CD4-positive, alpha-beta T cell treated with Interleukin-17A for 1 hour (primary cell): ENCODE measurements around the gene KLK10.
A peak's percentile ranks its signal among the peaks of the same experiment; 100 is the strongest.

Experiments used
- DNase-seq: peaks from one replicate; pipeline ENCODE4 v3.0.0-alpha.2; 2020

The KLK10 gene

DNA sequence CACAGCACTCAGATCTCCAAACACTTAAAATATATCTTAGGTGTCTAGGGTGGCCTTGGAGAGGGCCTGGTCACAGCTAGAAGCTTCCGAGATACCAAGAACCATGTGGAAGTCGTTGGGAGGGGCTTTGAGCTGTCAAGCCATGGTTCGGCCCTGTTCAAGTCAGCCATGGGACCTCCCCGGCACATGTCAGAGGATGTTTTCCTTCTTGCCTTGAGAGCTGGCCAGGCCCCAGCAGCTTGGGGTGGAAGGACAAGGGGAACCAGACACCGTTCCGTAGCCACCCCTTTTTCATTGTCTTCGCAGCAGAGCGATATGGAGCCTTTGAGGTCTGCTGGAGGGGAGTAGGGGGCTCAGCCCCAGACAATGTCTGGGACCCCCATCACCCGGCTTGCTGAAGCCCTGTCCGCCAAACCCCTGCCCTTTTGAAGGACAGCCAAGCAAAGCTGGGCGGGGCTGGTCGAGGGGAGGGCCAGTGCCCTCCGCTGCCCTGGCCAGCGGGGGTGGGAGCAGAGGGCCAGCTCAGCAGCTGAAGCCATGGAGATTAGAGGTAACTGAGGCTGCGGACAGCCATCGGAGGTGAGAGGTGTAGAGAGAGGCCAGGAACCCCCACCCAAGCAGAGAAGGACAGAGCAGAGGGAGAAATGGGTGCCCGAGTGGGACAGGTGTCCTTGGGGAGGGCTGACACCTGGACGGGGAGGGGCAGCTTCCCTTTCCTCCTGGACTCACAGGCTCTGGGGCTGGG lies 6.5 kb upstream of the KLK10 start:
- DNase-seq, result no peak

DNA sequence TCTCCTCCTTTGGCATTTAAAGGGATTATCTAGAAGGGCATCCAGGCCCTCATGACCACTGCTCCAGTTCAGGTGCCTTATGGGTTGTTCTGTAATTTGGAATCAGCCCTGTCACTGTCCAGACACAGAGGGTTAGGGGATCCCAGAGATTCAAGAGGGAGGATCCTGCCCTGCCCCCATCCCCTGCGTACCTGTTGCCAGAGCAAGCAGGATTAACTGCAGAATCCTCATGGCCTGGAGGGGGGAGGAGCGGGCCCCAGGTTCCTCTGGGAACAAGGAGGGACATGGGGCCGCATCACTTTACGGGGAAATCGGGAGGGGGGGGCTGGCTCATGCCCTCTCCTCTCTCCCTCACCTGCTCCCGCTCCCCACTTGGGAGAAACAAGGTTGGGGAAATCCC lies 5.9 kb upstream of the KLK10 start:
- DNase-seq, result no peak

GRCh38 chr19:51024924-51025323 lies 5.4 kb upstream of the KLK10 start:
- no peak for DNase-seq

GRCh38 chr19:51023946-51024345 lies 4.4 kb upstream of the KLK10 start:
- DNase-seq, result no peak

GRCh38 chr19:51022526-51022925 lies 3.0 kb upstream of the KLK10 start:
- DNase-seq, result no peak

- DNase-seq, result peak; percentile 31
These were observed 1.6 kb upstream of the KLK10 start for GRCh38 chr19:51020988-51021651.

GRCh38 chr19:51018745-51019543 lies 565 bp downstream of the KLK10 start:
- no peak for DNase-seq

DNA sequence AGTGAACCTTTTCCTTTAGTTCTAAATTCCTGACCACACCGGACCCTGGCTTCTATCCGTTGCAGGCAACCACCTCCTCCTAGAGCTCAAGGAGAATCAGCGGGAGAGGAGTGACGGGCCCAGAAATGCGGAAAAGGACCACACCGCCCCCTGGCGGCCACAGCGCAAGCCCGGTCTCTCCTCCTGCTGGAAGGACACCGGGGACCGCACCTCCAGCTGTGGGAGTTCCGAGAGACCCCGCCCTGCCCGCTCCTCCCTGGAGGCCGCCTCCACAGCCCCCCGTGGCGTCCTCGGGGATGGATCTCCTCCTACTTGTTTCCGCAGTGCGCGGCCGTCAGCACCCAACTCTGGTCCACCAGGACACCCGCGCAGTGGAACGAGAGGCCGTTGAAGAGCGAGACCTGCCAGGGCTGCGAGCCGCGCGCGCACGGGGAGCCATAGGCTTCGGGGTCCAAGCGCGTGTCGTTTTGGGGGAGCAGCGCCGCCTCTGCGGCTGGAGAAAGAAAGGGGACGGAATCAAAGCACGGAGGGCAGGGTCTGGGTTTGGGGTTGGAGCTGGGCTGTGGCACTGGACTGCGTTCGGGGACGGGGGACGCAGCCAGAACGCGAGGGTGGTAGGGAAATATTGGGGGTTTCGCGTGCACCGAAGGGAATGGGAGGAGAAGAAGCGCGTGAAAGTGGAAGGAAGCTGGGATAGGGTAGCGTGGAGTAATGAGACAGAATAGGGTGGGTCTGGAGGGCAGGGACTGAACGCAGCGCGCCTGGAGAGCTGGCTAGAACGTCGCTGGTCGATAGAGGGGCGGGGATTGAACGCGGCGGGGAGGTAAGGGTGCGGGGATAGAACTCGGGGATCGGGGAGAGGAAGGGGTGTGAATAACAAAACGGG lies 2.5 kb downstream of the KLK10 start:
- DNase-seq, result peak; percentile 44

DNA sequence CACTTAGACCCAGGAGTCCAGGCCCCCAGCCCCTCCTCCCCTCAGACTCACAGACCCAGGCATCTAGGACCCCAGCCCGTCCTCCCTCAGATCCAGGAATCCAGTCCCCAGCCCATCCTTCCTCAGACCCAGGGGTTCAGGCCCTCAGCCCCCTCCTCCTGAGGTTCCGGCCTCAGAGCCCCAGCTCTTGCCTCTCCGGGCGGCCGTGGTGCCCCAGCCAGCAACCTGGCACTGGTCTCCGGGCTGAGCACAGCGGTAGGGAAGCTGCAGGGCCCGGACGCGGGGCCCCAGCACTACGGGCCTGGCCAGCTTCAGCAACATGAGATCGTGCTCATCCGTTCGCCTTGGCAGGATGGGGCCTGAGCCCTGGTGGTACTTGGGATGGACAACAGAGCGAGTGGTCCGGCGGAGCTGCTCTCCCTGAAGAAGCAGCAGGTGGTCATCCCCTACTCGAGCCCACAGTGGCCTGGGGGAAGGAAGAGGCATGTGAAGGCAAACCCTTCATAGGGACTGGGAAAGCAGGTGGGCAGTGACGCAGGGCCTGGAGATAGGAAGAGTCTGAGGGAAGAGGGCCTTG lies 3.7 kb downstream of the KLK10 start:
- no peak for DNase-seq

DNA sequence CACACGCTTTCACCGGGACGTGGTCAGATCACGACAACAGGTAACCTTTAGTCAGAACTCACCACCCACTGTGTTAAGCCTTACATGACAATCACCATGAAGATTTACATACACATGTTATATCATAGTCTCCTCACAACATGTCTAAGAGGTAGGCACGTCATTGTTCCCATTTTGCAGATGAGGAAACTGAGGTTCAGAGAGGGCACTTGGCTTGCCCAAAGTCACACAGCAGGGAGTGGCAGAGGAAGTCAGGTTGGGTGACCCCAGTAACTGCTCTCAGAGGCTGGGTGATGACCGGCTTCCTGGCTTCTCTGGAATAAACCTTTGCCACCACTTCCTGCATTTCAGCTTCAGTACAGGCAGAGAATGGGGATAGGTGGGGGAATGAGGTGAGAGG lies 5.3 kb downstream of the KLK10 start:
- DNase-seq, result no peak

DNA sequence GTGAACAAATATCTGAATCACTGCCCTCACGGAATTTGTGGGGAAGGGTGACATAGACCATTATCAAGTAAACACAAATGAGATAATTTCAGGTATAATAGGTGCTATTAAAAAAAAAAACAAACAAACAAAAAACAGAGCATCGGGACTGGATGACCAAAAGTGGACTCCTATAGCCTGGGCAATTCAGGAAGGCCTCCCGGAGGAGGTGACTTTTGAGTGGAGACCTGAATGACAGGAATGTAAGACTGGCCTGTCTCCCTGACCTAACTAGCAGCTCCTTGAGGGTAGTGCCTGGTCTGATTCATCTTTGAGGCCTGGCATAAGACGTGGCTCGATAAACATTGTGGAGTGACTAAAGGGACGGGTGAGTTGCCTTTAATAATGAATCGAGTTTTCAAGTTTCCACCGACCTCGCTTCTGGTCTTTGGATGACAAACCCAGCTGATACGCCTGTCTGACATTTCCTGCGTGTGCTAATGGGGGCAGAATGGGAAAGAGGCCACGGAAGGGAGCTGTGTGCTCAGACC lies 6.8 kb downstream of the KLK10 start:
- DNase-seq, result no peak

GRCh38 chr19:51010066-51010795 lies 9.3 kb downstream of the KLK10 start:
- no peak for DNase-seq

- DNase-seq, result no peak
These were observed 10.2 kb downstream of the KLK10 start for GRCh38 chr19:51009061-51009891.

- DNase-seq, result no peak
These were observed 12.0 kb downstream of the KLK10 start for GRCh38 chr19:51007488-51007887.

- no peak for DNase-seq
These were observed 13.1 kb downstream of the KLK10 start for GRCh38 chr19:51006406-51006805.

GRCh38 chr19:51005248-51005647 lies 14.3 kb downstream of the KLK10 start:
- no peak for DNase-seq

DNA sequence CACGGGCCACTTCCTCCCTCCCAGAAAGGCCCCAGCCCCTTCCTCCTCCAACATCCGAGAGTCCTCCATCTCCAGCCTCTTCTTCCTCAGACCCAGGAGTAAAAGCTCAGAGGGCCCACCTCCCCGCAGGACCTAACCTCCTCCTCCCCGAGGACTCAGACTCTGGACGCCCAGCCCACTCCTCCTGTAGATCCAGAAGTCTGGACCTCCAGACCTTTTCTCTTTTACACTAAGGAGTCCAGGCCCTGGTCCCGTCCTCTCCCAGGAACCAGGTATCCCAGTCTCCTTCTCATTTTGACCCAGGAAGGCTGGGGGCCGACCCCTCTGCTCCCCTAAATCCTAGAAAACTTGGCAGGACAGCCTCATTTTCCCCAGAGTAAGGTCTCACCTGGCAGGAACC lies 16.2 kb downstream of the KLK10 start:
- DNase-seq, result no peak

GRCh38 chr19:51002542-51003311 lies 16.8 kb downstream of the KLK10 start:
- DNase-seq, result no peak

DNA sequence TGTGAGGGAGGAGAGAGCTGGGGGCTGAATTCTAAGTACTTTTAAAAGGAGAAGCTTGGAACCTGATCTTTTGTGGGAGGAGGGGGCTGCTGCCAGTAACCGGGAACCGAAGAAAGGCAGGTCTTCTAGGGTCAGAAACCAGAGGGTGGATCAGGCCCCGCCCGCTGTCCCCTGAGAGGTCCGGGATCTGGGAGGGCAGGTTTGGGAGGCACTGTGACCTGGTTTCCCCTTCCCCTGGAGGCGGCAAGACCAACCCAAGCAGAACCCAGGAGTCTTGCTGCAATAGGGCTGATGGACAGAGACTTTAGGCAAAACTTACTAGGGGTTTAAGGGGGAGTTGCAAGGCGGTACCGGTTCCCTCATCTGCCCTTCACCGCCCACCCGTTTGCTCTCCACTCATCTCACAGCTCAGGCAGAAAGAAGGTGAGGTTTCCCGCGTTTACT lies 17.4 kb downstream of the KLK10 start:
- no peak for DNase-seq

- DNase-seq, result no peak
These were observed 18.0 kb downstream of the KLK10 start, which contains the start of gene KLK8 for GRCh38 chr19:51001515-51001914. KLK8 (minus strand) TSS chr19:51001604; CDS start chr19:51001167, 437 bp downstream.
